Ishikawa (cell line): ENCODE results near the gene ARHGAP44.
A peak's percentile ranks its signal among the peaks of the same experiment; 100 is the strongest.

Experiments used
- CREB1 ChIP-seq: IDR thresholded peaks from 2 replicates; pipeline ENCODE4 v1.6.1; 2012; ENCODE audit warnings: low read depth
- FOXM1 ChIP-seq: IDR thresholded peaks from 2 replicates; pipeline ENCODE4 v1.6.1; 2012; ENCODE audit warnings: low read depth, borderline replicate concordance
- RAD21 ChIP-seq: IDR thresholded peaks from 2 replicates; pipeline ENCODE4 v1.6.1; 2012; ENCODE audit warnings: low read depth
- YY1 ChIP-seq: IDR thresholded peaks from 2 replicates; pipeline ENCODE4 v1.6.1; 2012; ENCODE audit warnings: low read depth
- ZBTB7A ChIP-seq: IDR thresholded peaks from 2 replicates; pipeline ENCODE4 v1.6.1; 2012; ENCODE audit warnings: low read depth

DNA sequence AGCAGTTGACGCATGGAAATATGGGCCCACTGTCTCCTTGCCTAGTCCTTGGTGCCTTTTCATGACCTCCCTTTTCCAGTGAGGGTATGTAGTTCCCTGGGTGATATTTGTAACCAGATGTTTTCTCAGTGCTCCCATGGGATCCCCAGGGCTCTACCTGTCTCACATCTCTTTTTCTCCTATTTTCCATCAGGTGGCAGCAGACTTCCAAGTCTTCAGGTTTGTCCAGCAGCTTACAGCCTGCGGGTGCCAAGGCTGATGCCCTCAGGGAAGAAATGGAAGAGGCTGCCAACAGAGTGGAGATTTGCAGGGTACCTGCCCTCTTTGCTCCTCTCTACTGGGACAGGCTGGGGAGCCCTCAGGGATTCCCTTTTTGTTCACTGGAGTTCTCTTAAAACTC, 139.4 kb downstream of the ARHGAP44 start:
- no peak for TF ChIP-seq ZBTB7A
- no peak for TF ChIP-seq YY1
- TF ChIP-seq FOXM1 = no peak
- no peak for TF ChIP-seq CREB1
- peak; percentile 68 for TF ChIP-seq RAD21
